Fibroblast of peridontal ligament (primary cell): ENCODE measurements around the gene CMTM3.
A peak's percentile ranks its signal among the peaks of the same experiment; 100 is the strongest.
"Not testable (repeated sequence)": the region's sequence is repeated elsewhere in the genome, so short reads cannot be mapped to it uniquely, and the experiment has no call there.

Source experiments
- DNase-seq: peaks from one replicate; pipeline ENCODE4 v3.0.0-alpha.2; 2010; ENCODE audit errors: extremely low read depth

CMTM3 gene

DNA sequence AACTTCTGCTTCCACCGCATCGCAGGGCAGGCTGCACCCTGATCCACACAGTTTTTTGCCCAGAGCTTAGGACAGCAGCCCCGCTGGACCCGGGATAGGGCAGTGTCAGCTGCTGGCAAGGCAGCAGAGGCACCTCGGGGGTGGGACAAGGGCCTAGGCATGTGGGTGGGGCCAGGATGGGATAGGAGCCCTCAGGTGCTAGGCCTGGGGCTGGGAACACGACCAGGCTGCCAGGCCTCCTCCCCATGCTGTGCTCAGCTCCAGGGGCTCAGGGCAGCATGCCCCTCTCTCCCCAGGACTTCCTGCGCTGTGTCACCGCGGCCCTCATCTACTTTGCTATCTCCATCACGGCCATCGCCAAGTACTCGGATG lies 4.6 kb downstream of the CMTM3 start:
- DNase-seq = no peak

DNA sequence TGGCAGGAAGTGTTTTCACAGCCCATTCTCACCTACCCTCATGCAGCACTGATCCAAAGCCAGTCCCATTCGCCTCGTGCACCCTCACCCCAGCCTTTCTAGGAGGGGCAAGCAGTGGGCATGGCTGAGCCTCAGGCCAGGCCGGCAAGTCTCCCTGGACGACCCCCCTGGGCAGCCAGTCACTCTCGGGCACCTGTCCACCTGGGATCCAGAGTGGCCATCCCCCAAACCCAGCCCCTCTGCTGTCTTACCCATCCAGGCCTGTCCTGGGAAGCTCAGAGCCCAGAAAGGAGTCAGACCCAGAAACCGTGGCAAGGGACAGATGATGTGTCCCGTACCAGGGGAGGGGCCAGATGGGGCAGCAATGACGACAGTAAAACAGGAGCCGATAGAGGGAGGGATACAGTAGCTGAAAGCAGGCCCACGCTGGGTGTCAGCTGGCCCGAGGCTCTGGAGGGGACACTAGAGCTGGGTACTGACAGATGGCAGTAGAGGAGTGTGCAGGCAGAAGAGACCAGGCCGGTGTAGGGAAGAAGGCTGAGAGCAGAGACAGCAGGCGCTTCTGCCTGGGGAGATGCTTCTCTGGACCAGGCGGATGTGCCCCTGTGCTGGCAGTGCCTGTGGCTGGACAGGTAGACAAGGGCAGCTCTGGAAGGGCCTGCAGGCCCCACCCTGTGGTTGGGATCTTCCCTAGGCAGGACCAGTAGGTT lies 5.8 kb downstream of the CMTM3 start:
- no peak for DNase-seq

DNA sequence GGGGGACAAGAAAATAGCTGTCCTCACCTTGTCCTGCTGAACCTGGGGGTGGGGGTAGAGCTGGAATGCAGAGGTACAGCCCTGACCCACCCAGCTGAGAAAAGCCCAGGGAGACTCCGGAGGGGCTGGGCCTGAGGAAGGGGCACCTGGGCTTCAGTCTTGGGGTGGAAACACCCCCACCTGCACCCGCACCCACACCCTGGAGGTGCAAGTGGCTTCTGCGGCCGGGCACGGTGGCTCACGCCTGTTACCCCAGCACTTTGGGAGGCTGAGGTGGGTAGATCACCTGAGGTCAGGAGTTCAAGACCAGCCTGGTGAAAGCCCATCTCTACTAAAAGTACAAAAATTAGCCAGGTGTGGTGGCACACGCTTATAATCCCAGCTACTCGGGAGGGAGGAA lies 7.4 kb downstream of the CMTM3 start:
- DNase-seq = not testable (repeated sequence)

DNA sequence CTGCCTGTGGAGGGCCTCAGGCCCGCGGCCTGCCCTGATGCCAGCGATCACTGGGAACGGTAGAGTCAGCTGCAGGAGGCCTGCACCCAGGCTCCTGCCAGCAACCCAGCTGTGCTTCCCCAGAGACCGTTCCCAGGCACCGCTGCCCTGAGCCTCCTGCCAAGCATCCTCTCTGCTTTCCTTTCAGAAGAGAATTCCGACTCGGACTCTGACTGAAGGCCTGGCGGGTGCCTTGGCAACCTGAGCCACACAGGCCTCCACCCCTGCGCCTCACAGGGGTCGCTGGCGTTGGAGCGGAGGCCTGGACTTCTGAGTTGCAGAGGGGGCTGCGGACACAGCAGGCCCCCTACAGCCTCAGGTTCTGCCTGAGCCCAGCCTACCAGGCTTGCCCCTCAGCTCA lies 7.9 kb downstream of the CMTM3 start:
- no peak for DNase-seq

DNA sequence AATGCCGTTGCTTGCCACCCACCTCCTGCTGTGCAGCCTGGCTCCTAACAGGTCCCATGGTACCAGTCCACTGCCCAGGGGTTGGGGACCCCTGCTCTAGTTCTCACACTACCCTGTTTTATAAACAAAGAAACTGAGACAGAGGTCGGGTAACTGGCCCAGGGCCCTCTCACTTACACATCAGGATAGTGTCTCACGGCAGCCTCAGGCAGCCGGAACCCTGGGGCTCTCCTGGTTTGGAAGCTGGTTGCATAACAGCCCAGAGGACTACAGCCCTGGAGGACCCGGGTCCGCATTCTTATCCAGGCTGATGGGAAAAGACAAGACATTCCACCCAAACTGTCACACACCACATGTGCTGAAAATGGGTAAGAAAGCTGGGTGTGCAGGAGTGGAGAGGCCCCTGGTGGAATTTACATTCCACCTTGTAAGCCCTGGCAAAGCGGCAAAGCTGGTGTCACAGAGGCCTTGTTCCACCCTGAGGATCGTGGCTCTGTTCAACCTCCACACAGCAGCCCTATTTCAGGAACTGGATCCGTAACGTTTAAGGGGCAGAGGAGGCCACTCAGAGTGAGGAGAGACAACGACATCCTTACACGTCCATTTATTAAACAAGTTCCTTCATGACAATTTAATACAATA lies 9.8 kb downstream of the CMTM3 start:
- DNase-seq = no peak

DNA sequence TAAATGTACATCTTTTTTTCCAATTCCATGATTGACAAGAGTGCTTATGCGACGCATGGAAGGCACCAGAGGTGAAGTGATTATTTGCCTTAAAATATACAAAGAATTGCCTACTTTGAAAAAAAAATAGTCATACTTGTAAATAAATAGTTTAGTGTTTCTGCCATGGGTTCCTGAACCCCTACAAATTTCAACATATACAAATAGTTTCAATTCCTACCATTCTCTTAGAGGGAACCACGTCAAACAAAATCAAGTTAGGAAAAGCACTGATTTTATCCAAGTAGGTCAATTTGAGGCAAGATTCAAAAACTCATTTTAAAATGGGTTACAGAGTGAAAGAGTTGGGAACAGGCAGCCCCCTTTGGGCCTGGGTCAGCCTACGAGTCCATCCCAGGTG lies 11.7 kb downstream of the CMTM3 start:
- peak; percentile 15 for DNase-seq

DNA sequence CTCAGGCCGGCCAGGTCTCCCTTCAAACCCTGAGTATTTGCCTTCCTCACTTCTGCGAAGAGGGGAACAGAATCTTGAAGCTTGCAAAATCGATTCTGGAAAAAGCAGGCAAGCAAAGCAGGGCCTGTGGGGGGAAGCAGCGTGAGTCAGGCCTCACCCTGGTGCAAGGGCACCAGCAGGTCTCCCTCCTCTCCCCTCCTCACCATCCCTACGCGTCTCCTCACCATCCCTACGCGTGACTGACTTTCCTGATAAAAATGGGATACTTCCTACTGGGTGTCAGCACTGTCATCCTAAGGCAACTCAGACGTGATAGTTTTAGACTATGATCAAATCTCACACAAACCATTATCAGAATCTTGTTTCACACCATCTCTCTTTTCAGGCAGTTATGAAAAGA lies 12.1 kb downstream of the CMTM3 start:
- no peak for DNase-seq

DNA sequence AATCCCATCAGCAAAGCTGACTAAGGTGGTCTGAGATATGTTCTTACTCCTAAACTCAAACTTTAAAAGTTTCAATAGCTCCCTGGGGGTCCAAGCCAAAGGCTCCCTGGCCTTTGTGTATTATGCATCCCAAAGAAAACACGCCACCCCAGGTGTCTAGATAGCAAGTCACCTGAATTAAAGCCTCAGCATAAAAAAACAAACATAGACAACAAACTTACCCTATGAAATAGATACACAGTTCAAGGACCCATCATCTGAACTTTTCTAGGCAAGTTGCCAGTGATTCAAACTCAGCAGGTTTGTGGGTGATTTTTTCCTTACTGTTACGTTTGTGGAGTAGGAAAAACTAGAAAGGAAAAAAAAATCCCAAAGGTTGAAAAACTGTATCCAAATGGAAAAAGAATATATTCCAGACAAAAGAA lies 12.5 kb downstream of the CMTM3 start:
- DNase-seq = no peak

DNA sequence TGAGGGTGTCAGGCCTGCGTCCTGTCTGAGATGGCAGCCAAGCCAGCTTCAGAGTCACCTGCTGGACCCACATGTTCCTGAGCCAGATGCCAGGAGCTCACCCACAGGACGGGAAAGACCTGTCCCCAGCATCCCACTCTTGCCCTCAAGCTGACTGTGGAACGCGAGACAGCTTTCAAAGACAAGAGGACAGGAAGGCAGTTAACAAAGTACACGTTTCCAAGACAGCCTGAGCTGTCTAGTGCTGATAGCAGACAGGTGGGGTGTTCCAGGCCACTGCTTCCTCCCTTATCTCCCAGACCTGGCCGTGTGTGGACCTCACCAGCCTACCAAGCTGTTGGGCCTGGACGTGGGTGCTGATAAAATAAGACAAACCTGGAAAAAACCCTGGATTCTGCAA lies 13.2 kb downstream of the CMTM3 start:
- DNase-seq = no peak

DNA sequence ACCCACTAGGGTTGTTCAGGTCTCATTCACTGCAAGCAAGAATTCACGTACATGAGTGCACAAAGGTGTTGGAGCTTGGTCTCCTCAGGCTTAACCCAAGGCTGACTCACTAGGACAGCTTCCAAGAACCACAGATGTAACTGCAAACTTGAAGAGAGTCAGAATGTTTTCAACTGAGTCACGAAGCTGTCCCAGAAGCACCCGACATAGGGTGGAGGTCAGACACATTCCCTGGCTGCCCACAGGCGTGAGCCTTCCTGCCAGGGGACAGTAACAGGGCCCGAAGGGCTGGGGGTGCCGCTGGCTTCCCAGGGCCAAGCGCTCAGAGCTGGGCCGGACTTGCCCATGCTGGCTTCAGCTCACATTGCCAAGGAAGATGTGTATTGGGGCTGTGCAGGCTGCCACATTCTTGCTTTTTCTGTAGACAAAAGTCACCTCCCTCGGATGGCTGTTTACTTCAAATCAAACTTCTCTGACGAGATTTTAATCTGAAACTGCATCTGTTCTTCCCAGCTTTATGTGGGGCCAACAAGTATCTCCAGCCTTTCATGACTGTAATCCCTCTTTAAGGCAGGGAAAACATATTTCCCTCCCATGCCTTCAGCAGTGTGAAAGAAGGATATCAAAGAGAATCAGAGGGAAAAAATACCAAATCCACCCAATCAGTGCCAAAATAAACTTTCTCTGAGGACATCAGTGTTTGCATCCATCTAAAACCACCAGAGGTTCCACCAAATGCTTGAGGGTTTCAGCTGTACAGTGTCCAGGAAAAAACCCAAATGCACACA lies 14.3 kb downstream of the CMTM3 start:
- DNase-seq = peak; percentile 93

DNA sequence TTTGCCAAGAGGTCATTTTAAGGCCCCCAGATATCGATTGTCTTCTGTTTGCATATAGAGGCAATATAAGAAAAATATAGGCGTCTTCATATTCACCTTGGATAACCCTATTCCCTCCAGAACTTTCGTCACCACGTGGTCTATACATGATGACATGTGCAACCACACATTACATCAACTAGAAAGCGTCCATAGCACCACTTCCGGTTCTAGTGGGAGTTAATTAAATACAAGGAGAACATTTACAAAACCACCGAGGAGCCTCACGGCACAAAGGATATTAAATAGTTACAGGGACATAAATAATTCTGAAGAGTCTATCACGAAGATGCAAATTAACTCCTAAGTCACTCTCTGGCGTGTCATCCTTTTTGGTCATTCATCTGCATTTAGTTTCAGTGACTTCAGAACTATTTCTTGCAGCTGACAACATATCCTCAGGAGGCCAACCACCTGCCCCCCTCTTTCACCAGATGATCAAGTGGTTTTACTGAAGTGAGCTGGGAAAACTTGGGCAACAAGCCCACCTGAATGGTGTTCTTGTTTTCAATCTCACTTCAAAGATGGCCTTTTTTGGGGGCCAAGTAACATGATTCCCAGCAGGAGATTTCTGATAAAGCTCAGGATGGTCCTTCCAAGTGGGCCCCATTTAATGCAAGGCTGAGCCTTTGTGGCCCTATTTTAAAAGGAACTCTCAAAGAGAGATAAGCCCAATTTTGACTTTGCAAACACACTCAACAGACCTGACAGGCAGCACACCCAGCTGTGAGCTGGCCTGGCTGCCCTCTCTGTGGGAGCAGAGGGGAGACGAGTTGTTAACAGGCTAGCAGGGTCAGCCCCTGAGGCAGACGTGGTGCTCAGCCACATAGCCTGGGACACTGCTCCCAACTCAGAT lies 15.3 kb downstream of the CMTM3 start:
- DNase-seq = peak; percentile 76

DNA sequence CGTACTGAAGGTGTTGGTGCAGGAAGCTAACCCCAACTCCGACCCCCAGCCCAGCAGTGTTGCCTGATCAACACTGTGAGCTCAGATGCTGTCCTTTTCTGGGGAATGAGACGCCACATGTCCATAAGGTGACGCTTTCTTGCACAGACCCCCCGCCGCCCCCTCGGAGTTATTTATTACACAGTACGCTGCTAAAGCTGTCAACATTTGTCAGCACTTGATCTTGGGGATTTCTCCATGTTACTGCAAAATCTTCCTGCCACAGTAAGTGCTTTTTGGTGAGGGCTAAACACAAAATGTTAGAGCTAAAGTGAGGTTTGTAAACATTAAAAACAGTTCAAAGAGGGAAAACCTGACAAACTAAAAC lies 15.9 kb downstream of the CMTM3 start:
- no peak for DNase-seq

DNA sequence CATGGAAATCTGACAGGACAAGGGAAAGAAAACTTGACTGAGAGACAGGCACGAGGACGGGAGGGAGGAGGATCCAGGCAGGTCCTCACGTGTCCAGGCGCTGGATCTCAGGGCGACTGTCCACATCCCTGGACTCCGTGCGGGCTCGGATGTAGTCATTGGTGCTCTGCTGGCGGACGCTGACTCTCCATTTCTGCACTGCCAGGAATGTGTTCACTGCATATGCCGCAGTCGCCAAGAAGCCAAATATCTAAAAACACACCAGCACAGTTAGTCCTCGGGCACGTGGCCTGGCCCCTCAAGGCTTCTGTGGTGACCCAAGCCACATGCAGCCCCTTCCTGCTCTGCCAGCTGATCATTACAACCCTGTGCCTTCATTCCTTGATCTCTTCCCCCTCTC lies 17.5 kb downstream of the CMTM3 start:
- no peak for DNase-seq

DNA sequence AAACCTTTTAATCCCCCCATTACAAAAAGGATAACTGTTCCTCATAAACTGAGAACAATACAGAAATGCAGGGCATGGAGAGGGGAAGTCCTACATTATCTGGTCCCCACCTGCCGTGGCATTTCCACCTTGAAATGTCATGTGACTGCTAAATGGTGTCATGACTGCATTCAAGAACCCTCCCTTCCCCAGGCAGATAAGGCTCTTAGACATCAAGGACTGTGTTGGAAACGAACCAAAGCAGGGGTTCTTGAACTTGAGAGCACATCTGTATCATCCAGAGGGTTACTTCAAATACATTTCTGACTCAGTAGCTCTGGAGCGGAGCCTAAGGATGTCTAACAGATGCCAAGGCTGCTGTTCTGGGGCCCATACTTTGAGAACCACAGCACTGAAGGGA lies 18.4 kb downstream of the CMTM3 start:
- peak; percentile 22 for DNase-seq

DNA sequence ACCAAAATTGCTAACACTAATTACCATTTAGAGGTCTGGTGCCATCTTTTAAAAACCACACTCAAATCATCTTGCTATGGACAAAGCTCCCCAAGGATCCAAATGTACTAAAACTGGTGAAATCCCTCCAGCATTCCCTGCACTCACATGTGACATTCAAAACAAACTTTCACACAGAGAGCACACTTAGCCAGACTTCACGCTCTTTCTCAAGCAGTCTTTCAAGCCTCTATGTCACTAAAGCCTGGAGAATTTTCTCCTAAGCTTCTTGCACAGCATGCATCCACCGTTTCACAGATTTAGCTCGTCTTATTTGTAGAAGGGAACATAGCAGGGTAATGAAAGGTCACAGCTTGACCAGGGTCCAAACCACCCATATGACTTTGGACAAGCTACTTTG lies 19.3 kb downstream of the CMTM3 start:
- DNase-seq = peak; percentile 44

DNA sequence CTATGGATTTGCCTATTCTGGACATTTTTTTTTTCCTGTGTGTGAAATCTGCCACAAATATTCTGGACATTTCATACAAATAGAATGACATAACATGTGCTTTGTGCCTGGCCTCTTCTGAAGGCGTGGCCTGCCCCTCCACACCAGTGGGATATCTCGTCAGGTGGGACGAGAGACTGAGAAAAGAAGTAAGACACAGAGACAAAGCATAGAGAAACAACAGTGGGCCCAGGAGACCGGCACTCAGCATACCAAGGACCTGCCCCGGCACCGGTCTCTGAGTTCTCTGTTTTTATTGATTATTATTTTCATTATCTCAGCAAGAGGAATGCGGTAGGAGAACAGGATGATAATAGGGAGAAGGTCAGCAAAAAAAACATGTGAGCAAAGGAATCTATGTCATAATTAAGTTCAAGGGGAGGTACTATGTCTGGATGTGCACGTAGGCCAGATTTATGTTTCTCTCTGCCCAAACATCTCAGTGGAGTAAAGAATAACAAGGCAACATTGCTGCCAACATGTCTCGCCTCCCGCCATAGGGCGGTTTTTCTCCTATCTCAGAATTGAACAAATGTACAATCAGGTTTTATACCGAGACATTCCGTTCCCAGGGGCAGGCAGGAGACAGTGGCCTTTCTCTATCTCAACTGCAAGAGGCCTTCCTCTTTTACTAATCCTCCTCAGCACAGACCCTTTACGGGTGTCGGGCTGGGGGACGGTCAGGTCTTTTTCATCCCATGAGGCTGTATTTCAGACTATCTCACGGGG lies 23.3 kb downstream of the CMTM3 start:
- DNase-seq = not testable (repeated sequence)

DNA sequence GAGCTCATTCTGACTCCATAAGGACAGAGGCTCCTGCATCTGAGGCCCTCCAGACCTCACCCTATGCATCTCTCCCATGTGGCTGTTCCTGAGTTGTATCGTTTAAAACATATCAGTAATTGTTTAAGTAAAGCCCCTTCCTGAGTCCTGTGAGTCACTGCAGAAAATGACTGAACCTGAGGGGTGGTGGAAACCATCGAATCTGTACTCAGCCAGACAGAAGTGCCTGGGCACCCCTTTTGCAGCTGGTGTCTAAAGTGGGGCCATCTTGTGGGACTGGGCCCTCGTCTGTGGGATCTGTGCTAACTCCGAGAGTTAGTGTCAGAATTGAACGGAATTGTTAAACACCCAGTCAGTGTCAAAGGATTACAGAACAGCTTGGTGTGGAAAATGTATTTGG lies 25.4 kb downstream of the CMTM3 start:
- DNase-seq = no peak

DNA sequence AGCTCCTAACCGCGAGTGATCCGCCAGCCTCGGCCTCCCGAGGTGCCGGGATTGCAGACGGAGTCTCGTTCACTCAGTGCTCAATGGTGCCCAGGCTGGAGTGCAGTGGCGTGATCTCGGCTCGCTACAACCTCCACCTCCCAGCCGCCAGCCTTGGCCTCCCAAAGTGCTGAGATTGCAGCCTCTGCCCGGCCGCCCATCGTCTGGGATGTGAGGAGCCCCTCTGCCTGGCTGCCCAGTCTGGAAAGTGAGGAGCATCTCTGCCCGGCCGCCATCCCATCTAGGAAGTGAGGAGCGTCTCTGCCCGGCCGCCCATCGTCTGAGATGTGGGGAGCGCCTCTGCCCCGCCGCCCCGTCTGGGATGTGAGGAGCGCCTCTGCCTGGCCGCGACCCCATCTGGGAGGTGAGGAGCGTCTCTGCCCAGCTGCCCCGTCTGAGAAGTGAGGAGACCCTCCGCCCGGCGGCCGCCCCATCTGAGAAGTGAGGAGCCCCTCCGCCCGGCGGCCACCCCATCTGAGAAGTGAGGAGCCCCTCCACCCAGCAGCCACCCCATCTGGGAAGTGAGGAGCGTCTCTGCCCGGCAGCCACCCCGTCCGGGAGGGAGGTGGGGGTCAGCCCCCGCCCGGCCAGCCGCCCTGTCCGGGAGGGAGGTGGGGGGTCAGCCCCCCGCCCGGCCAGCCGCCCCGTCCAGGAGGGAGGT lies 26.2 kb downstream of the CMTM3 start:
- not testable (repeated sequence) for DNase-seq

DNA sequence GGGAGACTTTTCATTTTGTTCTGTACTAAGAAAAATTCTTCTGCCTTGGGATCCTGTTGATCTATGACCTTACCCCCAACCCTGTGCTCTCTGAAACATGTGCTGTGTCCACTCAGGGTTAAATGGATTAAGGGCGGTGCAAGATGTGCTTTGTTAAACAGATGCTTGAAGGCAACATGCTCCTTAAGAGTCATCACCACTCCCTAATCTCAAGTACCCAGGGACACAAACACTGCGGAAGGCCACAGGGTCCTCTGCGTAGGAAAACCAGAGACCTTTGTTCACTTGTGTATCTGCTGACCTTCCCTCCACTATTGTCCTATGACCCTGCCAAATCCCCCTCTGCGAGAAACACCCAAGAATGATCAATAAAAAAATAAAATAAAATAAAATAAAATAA lies 27.1 kb downstream of the CMTM3 start:
- DNase-seq = not testable (repeated sequence)

DNA sequence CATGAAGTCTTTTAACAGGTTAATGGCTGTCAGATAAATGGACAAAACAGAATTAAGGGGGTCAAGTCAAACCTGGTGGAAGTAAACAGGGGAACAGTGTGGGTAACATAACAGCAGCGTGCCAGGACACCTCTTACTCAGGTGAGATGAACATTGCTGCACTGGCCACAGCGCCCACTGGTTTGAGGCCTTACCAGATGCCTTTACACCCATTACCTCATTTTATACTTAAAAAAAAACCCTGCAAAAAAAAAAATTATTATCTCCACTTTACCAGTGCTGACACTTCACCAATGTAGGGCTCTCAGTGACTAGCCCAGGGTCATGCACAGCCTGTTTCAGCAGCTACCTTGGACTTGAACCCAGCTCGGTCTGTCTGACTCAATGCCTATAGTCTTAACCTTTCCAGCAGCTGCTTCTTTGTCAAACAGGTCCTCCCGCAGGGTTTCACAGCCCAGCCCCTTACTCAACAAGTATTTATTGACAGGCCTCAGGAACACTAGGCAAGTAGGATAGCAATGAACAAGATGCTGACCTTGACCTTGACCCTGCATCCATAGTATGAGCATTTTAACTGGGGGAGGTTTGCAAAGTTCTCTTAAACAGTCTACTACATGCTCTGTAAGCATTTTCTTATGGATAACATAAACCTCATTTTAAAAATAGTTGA lies 30.2 kb downstream of the CMTM3 start:
- DNase-seq = no peak
